HL-60 (cell line): Measurements from ENCODE around the gene ADAD2.

Experiments used
- POLR2AphosphoS5 ChIP-seq: IDR thresholded peaks from 2 replicates; pipeline ENCODE4 v1.6.1; 2012; ENCODE audit warnings: low read depth
- SPI1 ChIP-seq: IDR thresholded peaks from 2 replicates; pipeline ENCODE4 v1.6.1; 2012; ENCODE audit warnings: low read depth, mild to moderate bottlenecking, borderline replicate concordance
- TF ChIP-seq, protein P1 (sequence below): IDR thresholded peaks from one replicate; pipeline ENCODE4 v1.5.1; 2011; ENCODE audit warnings: low read length, control low read depth, inconsistent platforms; ENCODE audit not compliant: insufficient read depth
- TF ChIP-seq, protein P2 (sequence below): IDR thresholded peaks from 2 replicates; pipeline ENCODE4 v1.6.1; 2012; ENCODE audit warnings: low read depth; ENCODE audit not compliant: insufficient replicate concordance

DNA sequence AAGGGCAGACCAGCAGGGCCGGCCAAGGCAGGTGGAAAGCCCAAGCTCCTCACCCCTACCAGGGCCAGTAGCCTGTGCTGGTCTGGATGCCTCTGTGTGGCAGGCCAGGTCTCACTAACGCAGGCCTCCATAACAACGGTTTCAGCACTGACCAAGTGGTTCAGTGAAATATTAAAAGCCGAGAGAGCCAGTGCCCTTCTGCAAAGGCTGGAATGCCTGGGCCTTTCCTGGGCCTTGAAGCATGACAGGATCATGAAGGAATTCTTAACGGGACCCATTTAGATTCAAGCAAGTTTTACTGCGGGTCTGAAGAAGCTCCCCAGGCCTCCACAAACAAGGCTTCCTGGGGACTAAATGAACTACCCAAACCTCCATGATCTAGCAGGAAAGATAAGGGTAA lies 16.3 kb downstream of the ADAD2 start:
- TF ChIP-seq, protein P1, sequence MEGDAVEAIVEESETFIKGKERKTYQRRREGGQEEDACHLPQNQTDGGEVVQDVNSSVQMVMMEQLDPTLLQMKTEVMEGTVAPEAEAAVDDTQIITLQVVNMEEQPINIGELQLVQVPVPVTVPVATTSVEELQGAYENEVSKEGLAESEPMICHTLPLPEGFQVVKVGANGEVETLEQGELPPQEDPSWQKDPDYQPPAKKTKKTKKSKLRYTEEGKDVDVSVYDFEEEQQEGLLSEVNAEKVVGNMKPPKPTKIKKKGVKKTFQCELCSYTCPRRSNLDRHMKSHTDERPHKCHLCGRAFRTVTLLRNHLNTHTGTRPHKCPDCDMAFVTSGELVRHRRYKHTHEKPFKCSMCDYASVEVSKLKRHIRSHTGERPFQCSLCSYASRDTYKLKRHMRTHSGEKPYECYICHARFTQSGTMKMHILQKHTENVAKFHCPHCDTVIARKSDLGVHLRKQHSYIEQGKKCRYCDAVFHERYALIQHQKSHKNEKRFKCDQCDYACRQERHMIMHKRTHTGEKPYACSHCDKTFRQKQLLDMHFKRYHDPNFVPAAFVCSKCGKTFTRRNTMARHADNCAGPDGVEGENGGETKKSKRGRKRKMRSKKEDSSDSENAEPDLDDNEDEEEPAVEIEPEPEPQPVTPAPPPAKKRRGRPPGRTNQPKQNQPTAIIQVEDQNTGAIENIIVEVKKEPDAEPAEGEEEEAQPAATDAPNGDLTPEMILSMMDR: no peak
- TF ChIP-seq POLR2AphosphoS5 (no peak), SPI1 (no peak)
- TF ChIP-seq, protein P2, sequence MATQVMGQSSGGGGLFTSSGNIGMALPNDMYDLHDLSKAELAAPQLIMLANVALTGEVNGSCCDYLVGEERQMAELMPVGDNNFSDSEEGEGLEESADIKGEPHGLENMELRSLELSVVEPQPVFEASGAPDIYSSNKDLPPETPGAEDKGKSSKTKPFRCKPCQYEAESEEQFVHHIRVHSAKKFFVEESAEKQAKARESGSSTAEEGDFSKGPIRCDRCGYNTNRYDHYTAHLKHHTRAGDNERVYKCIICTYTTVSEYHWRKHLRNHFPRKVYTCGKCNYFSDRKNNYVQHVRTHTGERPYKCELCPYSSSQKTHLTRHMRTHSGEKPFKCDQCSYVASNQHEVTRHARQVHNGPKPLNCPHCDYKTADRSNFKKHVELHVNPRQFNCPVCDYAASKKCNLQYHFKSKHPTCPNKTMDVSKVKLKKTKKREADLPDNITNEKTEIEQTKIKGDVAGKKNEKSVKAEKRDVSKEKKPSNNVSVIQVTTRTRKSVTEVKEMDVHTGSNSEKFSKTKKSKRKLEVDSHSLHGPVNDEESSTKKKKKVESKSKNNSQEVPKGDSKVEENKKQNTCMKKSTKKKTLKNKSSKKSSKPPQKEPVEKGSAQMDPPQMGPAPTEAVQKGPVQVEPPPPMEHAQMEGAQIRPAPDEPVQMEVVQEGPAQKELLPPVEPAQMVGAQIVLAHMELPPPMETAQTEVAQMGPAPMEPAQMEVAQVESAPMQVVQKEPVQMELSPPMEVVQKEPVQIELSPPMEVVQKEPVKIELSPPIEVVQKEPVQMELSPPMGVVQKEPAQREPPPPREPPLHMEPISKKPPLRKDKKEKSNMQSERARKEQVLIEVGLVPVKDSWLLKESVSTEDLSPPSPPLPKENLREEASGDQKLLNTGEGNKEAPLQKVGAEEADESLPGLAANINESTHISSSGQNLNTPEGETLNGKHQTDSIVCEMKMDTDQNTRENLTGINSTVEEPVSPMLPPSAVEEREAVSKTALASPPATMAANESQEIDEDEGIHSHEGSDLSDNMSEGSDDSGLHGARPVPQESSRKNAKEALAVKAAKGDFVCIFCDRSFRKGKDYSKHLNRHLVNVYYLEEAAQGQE: no peak
